MM.1S (cell line): ENCODE measurements around the gene DNER.

Experiments
- EZH2 ChIP-seq: fragments of 300-600 bp; sonication (generic); optimal IDR thresholded peaks from 2 replicates; pipeline ENCODE3; 2017; ENCODE audit warnings: low read depth, mild to moderate bottlenecking, antibody characterized with exemption, low read length, mixed read lengths
- EZH2phosphoT487 ChIP-seq: fragments of 300-600 bp; sonication (generic); IDR thresholded peaks from 2 replicates; pipeline ENCODE4 v1.6.1; 2018; ENCODE audit warnings: antibody characterized with exemption, low read length
- TF ChIP-seq, protein P1 (sequence below): fragments of 300-600 bp; sonication (generic); IDR thresholded peaks from 2 replicates; pipeline ENCODE4 v1.5.1; 2016; ENCODE audit warnings: antibody characterized with exemption, low read length, mixed read lengths

DNA sequence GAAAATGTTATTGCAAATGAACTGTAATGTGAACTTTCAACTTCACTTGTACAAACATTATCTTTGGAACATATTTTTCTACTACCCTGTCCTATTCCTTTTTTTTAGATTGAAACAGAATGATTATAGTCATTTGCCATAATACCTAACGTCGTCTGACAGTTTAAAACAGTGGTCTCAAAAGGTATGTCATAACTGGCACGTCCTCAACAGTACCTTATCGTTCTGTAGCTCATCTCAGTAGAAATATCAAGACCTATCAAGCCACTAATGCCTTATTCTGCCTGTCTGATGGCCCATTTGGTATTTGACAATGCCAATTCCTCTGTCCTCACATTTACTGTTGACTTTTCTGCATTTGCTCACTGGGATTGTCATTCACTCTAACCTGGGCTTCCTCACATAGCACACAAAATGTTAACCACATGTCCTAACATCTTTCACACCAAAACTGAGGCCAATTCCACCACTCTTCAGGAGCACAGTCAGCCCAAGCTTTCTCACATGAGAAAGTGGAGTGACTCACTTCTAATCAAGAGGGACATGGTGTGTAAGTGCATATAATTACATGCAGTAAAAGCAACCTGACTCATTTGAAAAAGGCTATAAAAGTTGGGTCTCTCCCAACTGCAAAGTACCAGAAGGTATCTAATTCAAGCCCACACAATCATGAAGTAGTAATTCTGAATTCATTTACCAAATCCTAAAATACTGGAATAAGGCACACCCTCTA lies 34.8 kb downstream of the DNER start:
- TF ChIP-seq, protein P1, sequence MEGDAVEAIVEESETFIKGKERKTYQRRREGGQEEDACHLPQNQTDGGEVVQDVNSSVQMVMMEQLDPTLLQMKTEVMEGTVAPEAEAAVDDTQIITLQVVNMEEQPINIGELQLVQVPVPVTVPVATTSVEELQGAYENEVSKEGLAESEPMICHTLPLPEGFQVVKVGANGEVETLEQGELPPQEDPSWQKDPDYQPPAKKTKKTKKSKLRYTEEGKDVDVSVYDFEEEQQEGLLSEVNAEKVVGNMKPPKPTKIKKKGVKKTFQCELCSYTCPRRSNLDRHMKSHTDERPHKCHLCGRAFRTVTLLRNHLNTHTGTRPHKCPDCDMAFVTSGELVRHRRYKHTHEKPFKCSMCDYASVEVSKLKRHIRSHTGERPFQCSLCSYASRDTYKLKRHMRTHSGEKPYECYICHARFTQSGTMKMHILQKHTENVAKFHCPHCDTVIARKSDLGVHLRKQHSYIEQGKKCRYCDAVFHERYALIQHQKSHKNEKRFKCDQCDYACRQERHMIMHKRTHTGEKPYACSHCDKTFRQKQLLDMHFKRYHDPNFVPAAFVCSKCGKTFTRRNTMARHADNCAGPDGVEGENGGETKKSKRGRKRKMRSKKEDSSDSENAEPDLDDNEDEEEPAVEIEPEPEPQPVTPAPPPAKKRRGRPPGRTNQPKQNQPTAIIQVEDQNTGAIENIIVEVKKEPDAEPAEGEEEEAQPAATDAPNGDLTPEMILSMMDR: no peak
- no peak for TF ChIP-seq EZH2
- TF ChIP-seq EZH2phosphoT487: no peak
